ENCODE results near the gene ATF3. TPM values are rescaled to one million over a fixed set of nuclear protein-coding genes. Genes with fewer than 3 reads are reported as not detected.

ATF3 gene
- total RNA-seq, 1 donor from 2014 or later: 16.8 TPM

DNA sequence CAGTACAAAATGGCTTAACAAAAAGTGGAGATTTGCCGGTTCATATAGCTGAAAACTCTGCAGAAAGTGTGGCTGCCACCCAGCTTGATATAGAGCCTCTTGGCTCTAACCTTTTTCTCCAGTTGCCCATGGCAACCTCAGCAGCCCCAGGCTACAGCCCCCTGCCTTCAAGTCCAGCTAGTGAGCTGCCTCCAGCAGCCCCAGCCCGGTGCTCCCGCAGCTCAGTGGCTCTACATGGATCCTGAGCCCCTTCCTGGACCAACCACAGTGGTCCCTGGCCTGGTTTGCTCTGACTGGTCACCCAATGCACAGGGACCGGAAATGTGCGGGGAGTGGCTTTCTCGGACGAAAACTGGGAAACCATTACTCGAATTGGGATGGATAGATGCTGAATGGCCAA, 13.3 kb upstream of the ATF3 start:
- Mint-ChIP-seq H3K36me3 (ENCODE audit: low read depth) (no peaks in the 10 kb centered on the region), H3K27ac (no peak overlapping the region), H3K4me1 (peaks cover 16% of the 10 kb centered on the region), H3K4me3 (no peak overlapping the region), H3K9me3 (no peaks in the 10 kb centered on the region), H3K27me3 (peaks cover 19% of the 10 kb centered on the region)
- ChIA-PET CTCF (no interaction called here), POLR2A (no interaction called here)
- TF ChIP-seq, protein P1, sequence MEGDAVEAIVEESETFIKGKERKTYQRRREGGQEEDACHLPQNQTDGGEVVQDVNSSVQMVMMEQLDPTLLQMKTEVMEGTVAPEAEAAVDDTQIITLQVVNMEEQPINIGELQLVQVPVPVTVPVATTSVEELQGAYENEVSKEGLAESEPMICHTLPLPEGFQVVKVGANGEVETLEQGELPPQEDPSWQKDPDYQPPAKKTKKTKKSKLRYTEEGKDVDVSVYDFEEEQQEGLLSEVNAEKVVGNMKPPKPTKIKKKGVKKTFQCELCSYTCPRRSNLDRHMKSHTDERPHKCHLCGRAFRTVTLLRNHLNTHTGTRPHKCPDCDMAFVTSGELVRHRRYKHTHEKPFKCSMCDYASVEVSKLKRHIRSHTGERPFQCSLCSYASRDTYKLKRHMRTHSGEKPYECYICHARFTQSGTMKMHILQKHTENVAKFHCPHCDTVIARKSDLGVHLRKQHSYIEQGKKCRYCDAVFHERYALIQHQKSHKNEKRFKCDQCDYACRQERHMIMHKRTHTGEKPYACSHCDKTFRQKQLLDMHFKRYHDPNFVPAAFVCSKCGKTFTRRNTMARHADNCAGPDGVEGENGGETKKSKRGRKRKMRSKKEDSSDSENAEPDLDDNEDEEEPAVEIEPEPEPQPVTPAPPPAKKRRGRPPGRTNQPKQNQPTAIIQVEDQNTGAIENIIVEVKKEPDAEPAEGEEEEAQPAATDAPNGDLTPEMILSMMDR (IDR thresholded peaks at IDR 0.05): no peak
- intact Hi-C loops (cut with micrococcal nuclease): no loop called here
- no peak for DNase-seq
- ATAC-seq (ENCODE audit: low read depth): no peak

DNA sequence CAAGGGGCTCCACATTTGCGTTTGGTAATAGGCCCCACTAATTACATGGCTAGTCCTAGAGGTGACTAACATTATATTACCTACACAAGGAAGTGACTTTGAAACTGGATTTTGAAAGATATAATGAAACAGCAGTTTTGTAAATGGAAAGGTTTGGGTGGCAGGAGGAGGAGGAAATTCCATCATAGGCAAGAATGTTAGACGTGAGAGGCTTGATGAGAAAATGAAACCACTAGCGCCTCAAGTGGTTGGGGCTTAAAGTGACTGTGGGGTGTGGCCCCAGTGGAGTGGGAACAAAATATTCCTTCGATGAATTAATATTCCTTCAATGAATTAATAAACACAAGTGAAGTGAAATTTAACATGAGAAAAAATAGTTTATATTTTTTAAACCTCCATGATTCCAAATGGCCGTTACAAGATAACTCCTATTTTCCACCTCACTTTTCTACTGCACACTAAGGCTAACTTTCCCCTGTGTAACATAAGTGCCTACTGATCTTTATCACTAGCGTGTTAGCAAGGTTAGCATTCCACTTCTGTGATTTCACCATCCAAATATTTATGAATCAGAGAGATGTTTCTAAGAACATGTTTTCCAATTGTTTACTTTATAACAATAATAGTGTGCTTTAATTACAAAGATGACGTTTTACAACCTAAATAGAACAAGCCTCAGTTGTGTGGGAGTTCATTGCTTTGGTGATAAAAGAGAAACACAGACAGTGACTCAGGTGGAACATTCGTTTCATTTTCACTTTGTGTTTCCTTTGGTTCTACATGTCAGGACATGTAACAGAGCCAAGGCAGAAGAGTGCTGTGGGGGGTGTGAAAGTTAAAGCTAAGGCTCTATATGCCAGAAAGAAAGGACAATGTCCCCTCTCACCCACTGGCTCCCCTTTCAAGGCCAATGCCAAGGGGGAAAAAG, 12.5 kb upstream of the ATF3 start:
- intact Hi-C loops (cut with micrococcal nuclease): loop anchor here (1.0 to 2.0 kb wide), 4 partner anchors 12 to 37 kb away; partner anchors contain the start of gene ATF3
- ATAC-seq (ENCODE audit: low read depth) (peak; percentile 90), DNase-seq (no peak)
- Mint-ChIP-seq H3K36me3 (ENCODE audit: low read depth) (no peaks in the 10 kb centered on the region), H3K27ac (peak overlapping the region; percentile 84), H3K4me1 (peaks cover 16% of the 10 kb centered on the region), H3K4me3 (peak overlapping the region; percentile 72), H3K9me3 (no peaks in the 10 kb centered on the region), H3K27me3 (peaks cover 20% of the 10 kb centered on the region)
- ChIA-PET POLR2A (interaction anchor here (0.7 to 2.2 kb wide), 4 partner anchors 12 to 38 kb away, joined by 3 to 18 read pairs (median 4); partner anchors contain the start of gene ATF3), CTCF (interaction anchor here (1.3 kb wide), 1 partner anchor 12 kb away, joined by 8 read pairs; the partner anchor contains the start of gene ATF3)
- TF ChIP-seq, protein P1 (IDR thresholded peaks at IDR 0.05): no peak

DNA sequence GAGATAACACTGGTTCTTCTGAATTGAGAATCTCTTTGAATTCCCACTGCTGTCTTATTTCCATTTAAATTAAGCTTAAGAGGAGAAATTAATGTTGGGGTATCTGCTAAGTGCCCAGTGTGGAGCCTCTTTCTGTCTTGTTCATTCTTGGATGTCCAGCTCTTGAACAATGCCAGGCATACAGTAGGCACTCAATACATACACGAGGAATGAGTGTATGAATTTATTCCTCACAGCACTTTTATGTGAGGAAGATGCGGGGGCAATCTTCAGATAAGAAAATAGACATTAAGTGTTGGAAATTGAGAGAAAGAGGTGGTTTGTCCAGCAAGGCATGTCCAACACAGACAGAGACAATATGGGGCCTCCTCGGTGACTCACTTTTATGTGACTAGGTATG, 11.8 kb upstream of the ATF3 start:
- POLR2A ChIA-PET: interaction anchor here (0.7 to 2.2 kb wide), 4 partner anchors 11 to 39 kb away, joined by 3 to 18 read pairs (median 4); partner anchors contain the start of gene ATF3
- CTCF ChIA-PET: interaction anchor here (1.3 kb wide), 1 partner anchor 11 kb away, joined by 8 read pairs; the partner anchor contains the start of gene ATF3
- H3K36me3 Mint-ChIP-seq (ENCODE audit: low read depth): no peaks in the 10 kb centered on the region
- H3K9me3 Mint-ChIP-seq: no peaks in the 10 kb centered on the region
- intact Hi-C loops (cut with micrococcal nuclease): loop anchor here (1.0 to 2.0 kb wide), 4 partner anchors 12 to 38 kb away; partner anchors contain the start of gene ATF3
- DNase-seq (no peak), ATAC-seq (ENCODE audit: low read depth) (no peak)
- TF ChIP-seq, protein P1 (IDR thresholded peaks at IDR 0.05): no peak
- H3K27ac Mint-ChIP-seq: peak overlapping the region; percentile 84
- no peak overlapping the region for H3K4me3 Mint-ChIP-seq
- peaks cover 16% of the 10 kb centered on the region for H3K4me1 Mint-ChIP-seq
- peaks cover 18% of the 10 kb centered on the region for H3K27me3 Mint-ChIP-seq

DNA sequence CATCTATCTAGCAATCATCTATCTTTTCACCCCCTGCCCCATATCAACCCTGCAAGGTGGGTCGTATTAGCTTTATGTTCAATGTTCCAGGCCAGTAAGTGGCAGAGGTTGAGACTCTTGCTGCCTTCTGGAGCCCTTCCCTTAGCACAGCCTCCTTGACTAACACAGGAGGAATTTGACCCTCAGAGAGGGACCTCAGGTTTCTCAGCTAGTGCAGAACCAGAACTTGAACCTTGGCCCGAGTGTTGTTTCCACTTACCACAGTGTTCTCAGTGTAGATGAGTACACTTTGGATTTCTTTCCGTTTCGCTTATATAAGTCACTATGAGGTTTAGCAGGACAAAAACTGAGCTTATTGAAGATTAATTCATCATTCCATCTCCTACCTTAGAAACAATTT, 11.1 kb upstream of the ATF3 start:
- ATAC-seq (ENCODE audit: low read depth) (no peak), DNase-seq (no peak)
- intact Hi-C loops (cut with micrococcal nuclease): loop anchor here (2.0 kb wide), 1 partner anchor 39 kb away; no protein-coding TSS in a partner anchor
- POLR2A ChIA-PET: interaction anchor here (0.6 to 2.2 kb wide), 2 partner anchors 11 to 195 kb away, joined by 3 to 18 read pairs; partner anchors contain the start of gene ATF3
- peaks cover 16% of the 10 kb centered on the region for H3K4me1 Mint-ChIP-seq
- no peaks in the 10 kb centered on the region for H3K9me3 Mint-ChIP-seq
- TF ChIP-seq, protein P1 (IDR thresholded peaks at IDR 0.05): no peak
- CTCF ChIA-PET: interaction anchor here (1.3 kb wide), 1 partner anchor 11 kb away, joined by 8 read pairs; the partner anchor contains the start of gene ATF3
- no peak overlapping the region for H3K27ac Mint-ChIP-seq
- H3K27me3 Mint-ChIP-seq: peaks cover 19% of the 10 kb centered on the region
- no peak overlapping the region for H3K4me3 Mint-ChIP-seq
- H3K36me3 Mint-ChIP-seq (ENCODE audit: low read depth): no peaks in the 10 kb centered on the region

Measured in activated B cell treated with CpG ODN at 0.5 μM for 24 hours (primary cell).